K562 (cell line): ENCODE measurements around the gene COL7A1. TPM values are rescaled to one million over a fixed set of nuclear protein-coding genes. Genes with fewer than 3 reads are reported as not detected.

Experiments
- CHCHD3 ChIP-seq: fragments of 250-450 bp; sonication (Bioruptor Pico); IDR thresholded peaks from 2 replicates; pipeline ENCODE4 v2.1.2; 2022; ENCODE audit warnings: mild to moderate bottlenecking
- GTF2E2 ChIP-seq: fragments of 200-800 bp; sonication (Bioruptor generic); IDR thresholded peaks from 2 replicates; pipeline ENCODE4 v1.6.1; 2016; ENCODE audit warnings: missing genetic modification characterization, missing compliant biosample characterization
- PBX2 ChIP-seq, 2 experiments: IDR thresholded peaks in 1 of 2; conservative IDR thresholded peaks in 1 of 2; 2 replicates each; pipeline ENCODE4 v1.6.1; 2016; ENCODE audit warnings: low read depth in 2 of 2, mild to moderate bottlenecking in 1 of 2, missing compliant biosample characterization in 1 of 2, missing genetic modification characterization in 1 of 2, moderate library complexity in 1 of 2
- RFX7 ChIP-seq: fragments of 250-450 bp; sonication (Bioruptor Pico); IDR thresholded peaks from 2 replicates; pipeline ENCODE4 v1.5.1; 2021; ENCODE audit warnings: mild to moderate bottlenecking
- SETDB1 ChIP-seq: IDR thresholded peaks from one replicate; pipeline ENCODE4 v1.6.1; 2012; ENCODE audit warnings: low read length, control low read depth, inconsistent platforms
- SMAD1 ChIP-seq: fragments of 150-350 bp; IDR thresholded peaks from 2 replicates; pipeline ENCODE4 v1.6.1; 2014; ENCODE audit warnings: low read length, low read depth; ENCODE audit not compliant: partially characterized antibody
- SREBF1 ChIP-seq: fragments of 150-350 bp; IDR thresholded peaks from 2 replicates; pipeline ENCODE4 v1.6.1; 2014; ENCODE audit warnings: antibody characterized with exemption, low read depth, low read length, borderline replicate concordance
- U2AF2 ChIP-seq: fragments of 200-400 bp; formaldehyde crosslinking; optimal IDR thresholded peaks from 2 replicates; pipeline ENCODE3; 2017; ENCODE audit warnings: low read depth, mild to moderate bottlenecking, low read length
- ZNF165 ChIP-seq: fragments of 250-450 bp; sonication (Bioruptor Pico); IDR thresholded peaks from 2 replicates; pipeline ENCODE4 v1.4.0; 2020; ENCODE audit warnings: borderline replicate concordance
- polyA plus RNA-seq, 8 experiments: library from polyadenylated mRNA; depleted of rRNA in 4 of 8; stranded (reverse) in 5 of 8; unstranded in 3 of 8; fragments of >200 nt; fragmentation: Nextera tagmentation in 2 of 8; fragmentation: Illumina TruSeq in 1 of 8; extraction: Ambion mirVana in 2 of 8; extraction: Trizol in 1 of 8; gene quantifications; 2 replicates each; pipeline versions ENCODE4 v1.2.1 to v1.2.3, GENCODE V29; 2011 to 2014; ENCODE audit warnings: inconsistent platforms in 1 of 8, missing spikeins in 1 of 8
- total RNA-seq, 7 experiments: library from RNA; depleted of rRNA in 6 of 7; stranded (reverse); fragments of >200 nt in 6 of 7; fragmentation: Illumina TruSeq in 2 of 7; extraction: Trizol in 2 of 7; gene quantifications; 2 replicates each; pipeline versions ENCODE4 v1.2.1 to v1.2.3, GENCODE V29; 2011 to 2021; ENCODE audit warnings: low replicate concordance in 1 of 7
- TF ChIP-seq, protein P1 (sequence below): fragments of 450-650 bp; IDR thresholded peaks from 2 replicates; pipeline ENCODE4 v1.6.1; 2016; ENCODE audit warnings: low read depth
- TF ChIP-seq, protein P2 (sequence below): sonication (generic); formaldehyde crosslinking; IDR thresholded peaks from 2 replicates; pipeline ENCODE4 v1.8.1; 2023; ENCODE audit warnings: mild to moderate bottlenecking, missing genetic modification reagents
- TF ChIP-seq, protein P3 (sequence below): fragments of 250-450 bp; sonication (Bioruptor Pico); IDR thresholded peaks from 2 replicates; pipeline ENCODE4 v1.5.1; 2021; ENCODE audit warnings: mild to moderate bottlenecking

The COL7A1 gene
- total and polyA plus RNA-seq, 9 of the 15 experiments (the other 6 are each of a cell fraction or from before 2014, with no cell fraction given): 0.09 to 0.66 (median 0.35) TPM; not detected in 3

DNA sequence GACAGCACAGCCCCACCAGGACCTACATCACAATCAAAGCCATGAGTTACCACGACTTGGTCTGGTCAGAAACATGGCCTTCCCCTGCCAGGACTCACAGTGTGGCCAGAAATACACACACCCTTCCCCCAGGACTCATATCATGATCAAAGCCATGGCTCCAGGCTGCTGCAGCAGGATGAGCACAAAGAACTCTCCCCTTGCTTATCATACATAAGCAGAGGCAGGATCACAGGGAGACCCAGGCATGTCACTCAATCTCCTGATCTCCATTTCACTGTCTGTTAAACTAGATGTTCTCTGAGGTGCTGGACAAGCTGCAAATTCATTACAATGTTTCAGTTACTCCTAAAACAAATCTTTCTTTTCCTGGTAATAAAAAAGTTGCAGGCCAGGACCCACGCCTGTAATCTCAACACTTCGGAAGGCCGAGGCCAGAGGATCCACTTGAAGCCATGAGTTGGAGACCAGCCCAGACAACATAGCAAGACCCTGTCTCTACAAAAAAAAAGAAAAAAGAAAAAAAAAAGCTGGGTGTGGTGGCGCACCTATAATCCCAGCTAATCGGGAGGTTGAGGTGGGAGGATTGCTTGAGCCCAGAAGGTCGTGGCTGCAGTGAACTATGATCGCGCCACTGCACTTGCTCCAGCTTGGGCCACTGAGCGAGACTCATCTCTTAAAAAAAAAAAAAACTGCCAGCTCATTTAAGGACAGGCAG lies 39.7 kb downstream of the COL7A1 start (continued):
- TF ChIP-seq, protein P1, sequence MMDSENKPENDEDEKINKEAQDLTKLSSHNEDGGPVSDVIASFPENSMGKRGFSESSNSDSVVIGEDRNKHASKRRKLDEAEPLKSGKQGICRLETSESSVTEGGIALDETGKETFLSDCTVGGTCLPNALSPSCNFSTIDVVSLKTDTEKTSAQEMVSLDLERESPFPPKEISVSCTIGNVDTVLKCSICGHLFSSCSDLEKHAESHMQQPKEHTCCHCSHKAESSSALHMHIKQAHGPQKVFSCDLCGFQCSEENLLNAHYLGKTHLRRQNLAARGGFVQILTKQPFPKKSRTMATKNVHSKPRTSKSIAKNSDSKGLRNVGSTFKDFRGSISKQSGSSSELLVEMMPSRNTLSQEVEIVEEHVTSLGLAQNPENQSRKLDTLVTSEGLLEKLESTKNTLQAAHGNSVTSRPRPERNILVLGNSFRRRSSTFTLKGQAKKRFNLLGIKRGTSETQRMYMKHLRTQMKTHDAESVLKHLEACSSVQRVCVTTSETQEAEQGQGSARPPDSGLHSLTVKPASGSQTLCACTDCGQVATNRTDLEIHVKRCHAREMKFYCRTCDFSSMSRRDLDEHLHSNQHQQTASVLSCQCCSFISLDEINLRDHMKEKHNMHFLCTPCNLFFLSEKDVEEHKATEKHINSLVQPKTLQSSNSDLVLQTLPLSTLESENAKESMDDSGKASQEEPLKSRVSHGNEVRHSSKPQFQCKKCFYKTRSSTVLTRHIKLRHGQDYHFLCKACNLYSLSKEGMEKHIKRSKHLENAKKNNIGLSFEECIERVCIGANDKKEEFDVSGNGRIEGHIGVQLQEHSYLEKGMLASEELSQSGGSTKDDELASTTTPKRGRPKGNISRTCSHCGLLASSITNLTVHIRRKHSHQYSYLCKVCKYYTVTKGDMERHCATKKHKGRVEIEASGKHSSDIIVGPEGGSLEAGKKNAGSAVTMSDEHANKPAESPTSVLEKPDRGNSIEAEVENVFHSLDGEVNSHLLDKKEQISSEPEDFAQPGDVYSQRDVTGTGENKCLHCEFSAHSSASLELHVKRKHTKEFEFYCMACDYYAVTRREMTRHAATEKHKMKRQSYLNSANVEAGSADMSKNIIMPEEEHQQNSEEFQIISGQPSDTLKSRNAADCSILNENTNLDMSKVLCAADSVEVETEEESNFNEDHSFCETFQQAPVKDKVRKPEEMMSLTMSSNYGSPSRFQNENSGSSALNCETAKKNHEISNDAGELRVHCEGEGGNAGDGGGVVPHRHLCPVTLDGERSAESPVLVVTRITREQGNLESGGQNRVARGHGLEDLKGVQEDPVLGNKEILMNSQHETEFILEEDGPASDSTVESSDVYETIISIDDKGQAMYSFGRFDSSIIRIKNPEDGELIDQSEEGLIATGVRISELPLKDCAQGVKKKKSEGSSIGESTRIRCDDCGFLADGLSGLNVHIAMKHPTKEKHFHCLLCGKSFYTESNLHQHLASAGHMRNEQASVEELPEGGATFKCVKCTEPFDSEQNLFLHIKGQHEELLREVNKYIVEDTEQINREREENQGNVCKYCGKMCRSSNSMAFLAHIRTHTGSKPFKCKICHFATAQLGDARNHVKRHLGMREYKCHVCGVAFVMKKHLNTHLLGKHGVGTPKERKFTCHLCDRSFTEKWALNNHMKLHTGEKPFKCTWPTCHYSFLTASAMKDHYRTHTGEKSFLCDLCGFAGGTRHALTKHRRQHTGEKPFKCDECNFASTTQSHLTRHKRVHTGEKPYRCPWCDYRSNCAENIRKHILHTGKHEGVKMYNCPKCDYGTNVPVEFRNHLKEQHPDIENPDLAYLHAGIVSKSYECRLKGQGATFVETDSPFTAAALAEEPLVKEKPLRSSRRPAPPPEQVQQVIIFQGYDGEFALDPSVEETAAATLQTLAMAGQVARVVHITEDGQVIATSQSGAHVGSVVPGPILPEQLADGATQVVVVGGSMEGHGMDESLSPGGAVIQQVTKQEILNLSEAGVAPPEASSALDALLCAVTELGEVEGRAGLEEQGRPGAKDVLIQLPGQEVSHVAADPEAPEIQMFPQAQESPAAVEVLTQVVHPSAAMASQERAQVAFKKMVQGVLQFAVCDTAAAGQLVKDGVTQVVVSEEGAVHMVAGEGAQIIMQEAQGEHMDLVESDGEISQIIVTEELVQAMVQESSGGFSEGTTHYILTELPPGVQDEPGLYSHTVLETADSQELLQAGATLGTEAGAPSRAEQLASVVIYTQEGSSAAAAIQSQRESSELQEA: no peak
- no peak for TF ChIP-seq SETDB1
- no peak for TF ChIP-seq GTF2E2 (tag)
- TF ChIP-seq U2AF2: no peak
- TF ChIP-seq CHCHD3 (CRISPR knock-in tag): no peak
- TF ChIP-seq, protein P2, sequence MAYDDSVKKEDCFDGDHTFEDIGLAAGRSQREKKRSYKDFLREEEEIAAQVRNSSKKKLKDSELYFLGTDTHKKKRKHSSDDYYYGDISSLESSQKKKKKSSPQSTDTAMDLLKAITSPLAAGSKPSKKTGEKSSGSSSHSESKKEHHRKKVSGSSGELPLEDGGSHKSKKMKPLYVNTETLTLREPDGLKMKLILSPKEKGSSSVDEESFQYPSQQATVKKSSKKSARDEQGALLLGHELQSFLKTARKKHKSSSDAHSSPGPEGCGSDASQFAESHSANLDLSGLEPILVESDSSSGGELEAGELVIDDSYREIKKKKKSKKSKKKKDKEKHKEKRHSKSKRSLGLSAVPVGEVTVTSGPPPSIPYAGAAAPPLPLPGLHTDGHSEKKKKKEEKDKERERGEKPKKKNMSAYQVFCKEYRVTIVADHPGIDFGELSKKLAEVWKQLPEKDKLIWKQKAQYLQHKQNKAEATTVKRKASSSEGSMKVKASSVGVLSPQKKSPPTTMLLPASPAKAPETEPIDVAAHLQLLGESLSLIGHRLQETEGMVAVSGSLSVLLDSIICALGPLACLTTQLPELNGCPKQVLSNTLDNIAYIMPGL (CRISPR knock-in tag): no peak
- TF ChIP-seq, protein P3, sequence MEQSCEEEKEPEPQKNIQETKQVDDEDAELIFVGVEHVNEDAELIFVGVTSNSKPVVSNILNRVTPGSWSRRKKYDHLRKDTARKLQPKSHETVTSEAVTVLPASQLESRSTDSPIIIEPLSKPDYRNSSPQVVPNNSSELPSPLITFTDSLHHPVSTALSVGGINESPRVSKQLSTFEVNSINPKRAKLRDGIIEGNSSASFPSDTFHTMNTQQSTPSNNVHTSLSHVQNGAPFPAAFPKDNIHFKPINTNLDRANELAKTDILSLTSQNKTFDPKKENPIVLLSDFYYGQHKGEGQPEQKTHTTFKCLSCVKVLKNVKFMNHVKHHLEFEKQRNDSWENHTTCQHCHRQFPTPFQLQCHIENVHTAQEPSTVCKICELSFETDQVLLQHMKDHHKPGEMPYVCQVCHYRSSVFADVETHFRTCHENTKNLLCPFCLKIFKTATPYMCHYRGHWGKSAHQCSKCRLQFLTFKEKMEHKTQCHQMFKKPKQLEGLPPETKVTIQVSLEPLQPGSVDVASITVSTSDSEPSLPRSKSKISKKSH (CRISPR knock-in tag): no peak
- no peak for TF ChIP-seq ZNF165 (CRISPR knock-in tag)
- TF ChIP-seq RFX7 (CRISPR knock-in tag): no peak
- TF ChIP-seq PBX2 (CRISPR knock-in tag; IDR thresholded peaks at IDR 0.05; ENCODE audit: low read depth): peak; percentile 84
- TF ChIP-seq PBX2 (tag; conservative IDR thresholded peaks at IDR 0.05; ENCODE audit: low read depth): peak; percentile 84
- no peak for TF ChIP-seq SMAD1
- TF ChIP-seq SREBF1: no peak
